Measurements from ENCODE around the gene PPP1R8. TPM values are rescaled to one million over a fixed set of nuclear protein-coding genes. Genes with fewer than 3 reads are reported as not detected.
"Not testable (repeated sequence)": the region's sequence is repeated elsewhere in the genome, so short reads cannot be mapped to it uniquely, and the experiment has no call there.

The PPP1R8 gene
- total and polyA plus RNA-seq, 2 experiments from 2014 or later = 13.4 to 50.5 TPM

GRCh38 chr1:27869719-27870085, 39.1 kb downstream of the PPP1R8 start (continued):
- TF ChIP-seq ZNF462 (CRISPR knock-in tag; IDR thresholded peaks at IDR 0.05) = no peak
- TF ChIP-seq ZNF331 (CRISPR knock-in tag; IDR thresholded peaks at IDR 0.05; ENCODE audit: low read depth) = no peak
- no peak for TF ChIP-seq NANOG (IDR thresholded peaks at IDR 0.05; ENCODE audit: borderline replicate concordance)
- TF ChIP-seq ETS1 (IDR thresholded peaks at IDR 0.05) = no peak
- no peak for TF ChIP-seq STAT1 (IDR thresholded peaks at IDR 0.05; ENCODE audit: unreplicated experiment)

- DNase-seq (ENCODE audit: low spot score); H3K36me3 ChIP-seq (ENCODE audit: insufficient read depth); H4K20me1 ChIP-seq (replicated peaks; ENCODE audit: insufficient read depth); H3K36me3 Mint-ChIP-seq (ENCODE audit: low read depth); H3K9me3 Mint-ChIP-seq; ATAC-seq; H3K4me1 ChIP-seq (ENCODE audit: insufficient read depth); H3K9me2 ChIP-seq (ENCODE audit: insufficient read depth); H3K27me3 ChIP-seq (ENCODE audit: insufficient read depth); H3F3A ChIP-seq (replicated peaks; ENCODE audit: low read depth); H3K4me3 Mint-ChIP-seq; H3K4me3 ChIP-seq; H3K79me2 ChIP-seq (replicated peaks; ENCODE audit: insufficient read depth); H3K27ac ChIP-seq (ENCODE audit: low read depth); H3K4me2 ChIP-seq; H3K27ac Mint-ChIP-seq; H3K4me1 Mint-ChIP-seq; H2AFZ ChIP-seq: not testable (repeated sequence)
- H3K27me3 Mint-ChIP-seq (ENCODE audit: insufficient read depth, low read depth, poor library complexity) = peaks cover 11% of the 10 kb centered on the region
Measured at GRCh38 chr1:27871076-27871475, 40.5 kb downstream of the PPP1R8 start.
